Esophagus muscularis mucosa (tissue), 4 donors: ENCODE results near the gene PPP1R3G.

ENCODE experiments used
- CTCF ChIP-seq, 3 experiments: fragments of 200-600 bp in 2 of 3; fragments of 450-650 bp in 1 of 3; sonication (generic) in 2 of 3; IDR thresholded peaks; one replicate each; pipeline ENCODE4 v1.5.1; 2017 to 2019; ENCODE audit warnings: antibody characterized with exemption in 3 of 3, mild to moderate bottlenecking in 2 of 3, moderate library complexity in 1 of 3
- EP300 ChIP-seq: sonication (generic); formaldehyde crosslinking; IDR thresholded peaks from one replicate; pipeline ENCODE4 v1.6.1; 2017; ENCODE audit warnings: antibody characterized with exemption
- POLR2AphosphoS5 ChIP-seq, 2 donors: sonication (generic); formaldehyde crosslinking; IDR thresholded peaks; one replicate each; pipeline ENCODE4 v1.6.1; 2017; ENCODE audit warnings: antibody characterized with exemption in 2 of 2

DNA sequence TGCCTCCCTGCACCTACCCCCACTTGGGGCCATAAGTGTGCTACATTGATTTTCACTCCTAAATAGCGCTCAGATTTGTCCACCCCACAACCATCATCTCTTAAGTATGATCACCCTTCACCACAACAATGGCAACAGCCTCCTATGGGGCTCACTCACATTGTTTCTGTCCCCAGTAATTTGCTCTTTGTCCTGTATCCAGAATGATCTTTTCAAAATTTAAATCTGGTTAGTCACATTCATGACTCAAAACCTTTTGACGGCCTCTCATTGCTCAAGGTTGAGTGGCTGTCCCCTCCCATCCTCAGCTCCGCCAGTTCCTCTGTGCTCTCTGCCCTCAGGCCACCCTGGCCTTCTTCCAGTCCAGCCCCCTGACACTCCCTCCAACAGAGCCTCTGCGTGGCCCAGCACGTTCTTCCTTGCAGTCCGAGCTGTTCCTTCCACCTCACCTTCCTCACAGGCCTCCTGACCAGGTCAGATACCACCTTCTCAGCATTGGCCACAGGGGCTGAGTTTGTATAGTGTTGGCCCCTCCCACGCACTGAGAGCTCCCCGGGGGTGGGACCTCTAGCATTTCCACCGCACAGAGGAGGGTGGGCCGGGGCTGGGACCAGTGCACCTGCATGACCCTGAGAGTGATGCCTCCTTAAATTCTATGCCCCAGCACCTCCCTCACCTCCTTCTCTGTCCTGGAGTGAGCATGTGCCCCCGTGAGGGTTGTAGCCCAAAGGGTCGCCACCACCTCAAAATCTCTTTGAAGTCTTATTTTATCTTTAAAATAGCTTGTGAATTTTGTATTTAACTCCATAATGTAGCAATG, 2.4 kb upstream of the PPP1R3G start:
- TF ChIP-seq CTCF (IDR thresholded peaks at IDR 0.05), result no peak
- TF ChIP-seq EP300, result no peak
- no peak for TF ChIP-seq POLR2AphosphoS5 (IDR thresholded peaks at IDR 0.05)
